Stomach (tissue), 9 donors: Measurements from ENCODE around the gene BCAS3. TPM values are rescaled to one million over a fixed set of nuclear protein-coding genes. Genes with fewer than 3 reads are reported as not detected.

ENCODE experiments used
- DNase-seq, 2 donors: peaks; one replicate each; pipeline versions ENCODE4 v3.0.0 to v3.0.0-alpha.2; 2013 to 2019
- H3K27ac ChIP-seq, 5 donors: fragments of 200-600 bp in 4 of 5; sonication (generic) in 4 of 5; one replicate each; pipeline ENCODE4 v1.5.1; 2013 to 2019; ENCODE audit warnings: mild to moderate bottlenecking in 1 of 5, moderate library complexity in 1 of 5
- H3K27me3 ChIP-seq, 3 donors: fragments of 200-600 bp; sonication (generic); one replicate each; pipeline ENCODE4 v1.5.1; 2017 to 2019; ENCODE audit warnings: mixed run types in 1 of 3
- H3K36me3 ChIP-seq, 4 donors: fragments of 200-600 bp; sonication (generic); 1 replicate in 3 of 4; 2 replicates in 1 of 4; pipeline ENCODE4 v1.5.1; 2016 to 2019
- H3K4me1 ChIP-seq, 4 donors: fragments of 200-600 bp; sonication (generic); one replicate each; pipeline ENCODE4 v1.5.1; 2016 to 2019
- H3K4me3 ChIP-seq, 4 donors: fragments of 200-600 bp; sonication (generic) in 3 of 4; one replicate each; pipeline ENCODE4 v1.5.1; 2016 to 2019; ENCODE audit warnings: mild to moderate bottlenecking in 1 of 4
- H3K9me3 ChIP-seq, 4 donors: fragments of 200-600 bp; sonication (generic); one replicate each; pipeline ENCODE4 v1.5.1; 2016 to 2019
- CTCF ChIP-seq, 7 experiments: fragments of 450-650 bp in 4 of 7; fragments of 200-600 bp in 3 of 7; sonication (generic) in 3 of 7; IDR thresholded peaks; one replicate each; pipeline ENCODE4 v1.5.1; 2016 to 2019; ENCODE audit warnings: antibody characterized with exemption in 7 of 7, control low read depth in 2 of 7, mild to moderate bottlenecking in 1 of 7
- EP300 ChIP-seq: sonication (generic); formaldehyde crosslinking; IDR thresholded peaks from one replicate; pipeline ENCODE4 v1.6.1; 2017; ENCODE audit warnings: antibody characterized with exemption
- POLR2A ChIP-seq, 4 donors: fragments of 450-650 bp; IDR thresholded peaks; one replicate each; pipeline ENCODE4 v1.6.1; 2016; ENCODE audit warnings: antibody characterized with exemption in 4 of 4, control low read depth in 2 of 4, mild to moderate bottlenecking in 1 of 4, moderate library complexity in 1 of 4
- POLR2AphosphoS5 ChIP-seq, 3 donors: sonication (generic); formaldehyde crosslinking; IDR thresholded peaks; one replicate each; pipeline ENCODE4 v1.6.1; 2016; ENCODE audit warnings: antibody characterized with exemption in 3 of 3
- WGBS, 5 donors: extraction: QIAGEN DNeasy Blood & Tissue Kit in 3 of 5; methylation state at CpG; one replicate each; pipeline versions ENCODE4 v1.1.5 to v1.1.7; 2013 to 2018; 5-methylcytosine and 5-hydroxymethylcytosine counted together
- intact Hi-C: fragments of 100-400 bp; cut with DNase I; formaldehyde crosslinking; loops from one replicate; pipeline ENCODE4 v1.15.1; 2023; ENCODE audit warnings: low total_unique reads
- polyA plus RNA-seq, 3 donors: library from polyadenylated mRNA; stranded (reverse); fragments of 200-250 nt; gene quantifications; one replicate each; pipeline ENCODE4 v1.2.3, GENCODE V29; 2013
- total RNA-seq, 5 donors: library from RNA; depleted of rRNA; stranded (reverse); fragments of >200 nt; gene quantifications; one replicate each; pipeline versions ENCODE4 v1.1.0 to v1.2.3, GENCODE V29; 2014 to 2016
- donor health status: healthy with polysubstance abuse.
- donor health status: Bipolar disorder and iron deficiency.
- donor health status: healthy.

Gene BCAS3
- total and polyA plus RNA-seq, 8 donors: 4.9 to 150 (median 25.3) TPM

GRCh38 chr17:60729854-60730253 is 52.2 kb downstream of the BCAS3 start:
- H3K27ac ChIP-seq: peak overlapping the region in 1 of 5 donors; percentile 23
- H3K4me1 ChIP-seq: peaks cover 0 to 18% (median 4%) of the 10 kb centered on the region in 4 donors

GRCh38 chr17:60730273-60730672 is 52.6 kb downstream of the BCAS3 start:
- no peak for DNase-seq
- WGBS, 5 donors: 15 to 36% (median 29%) methylated on average over 3 of the region's 3 CpGs
- Histone ChIP-seq H3K27ac (peak overlapping the region in 1 of 5 donors; percentile 23), H3K27me3 (no peaks in the 10 kb centered on the region), H3K9me3 (no peaks in the 10 kb centered on the region), H3K4me3 (no peak overlapping the region), H3K4me1 (peaks cover 0 to 18% (median 4%) of the 10 kb centered on the region in 4 donors), H3K36me3 (peaks cover 0 to 8% (median 0%) of the 10 kb centered on the region in 4 donors)
- intact Hi-C loops: no loop called here
- TF ChIP-seq EP300 (no peak), POLR2AphosphoS5 (IDR thresholded peaks at IDR 0.05) (no peak), POLR2A (IDR thresholded peaks at IDR 0.05) (no peak), CTCF (IDR thresholded peaks at IDR 0.05) (no peak)

More at GRCh38 chr17:60729854-60730253, 52.2 kb downstream of the BCAS3 start:
- DNase-seq: peak in 1 of 2 donors; percentile 32
- H3K27me3 ChIP-seq: no peaks in the 10 kb centered on the region
- 48 to 78% (median 54%) methylated on average over 6 of the region's 6 CpGs for WGBS, 5 donors
- H3K9me3 ChIP-seq: no peaks in the 10 kb centered on the region
- intact Hi-C loops: no loop called here
- no peak for TF ChIP-seq EP300
- TF ChIP-seq POLR2A (IDR thresholded peaks at IDR 0.05): no peak
- no peak for TF ChIP-seq CTCF (IDR thresholded peaks at IDR 0.05)
- no peak for TF ChIP-seq POLR2AphosphoS5 (IDR thresholded peaks at IDR 0.05)
- H3K4me3 ChIP-seq: no peak overlapping the region
- H3K36me3 ChIP-seq: peaks cover 0 to 8% (median 0%) of the 10 kb centered on the region in 4 donors

GRCh38 chr17:60738287-60738686 is 60.6 kb downstream of the BCAS3 start:
- no peaks in the 10 kb centered on the region for H3K27me3 ChIP-seq
- WGBS, 5 donors: 74 to 86% (median 76%) methylated on average over 2 of the region's 2 CpGs
- no peak overlapping the region for H3K4me3 ChIP-seq
- intact Hi-C loops: no loop called here
- no peaks in the 10 kb centered on the region for H3K36me3 ChIP-seq
- DNase-seq: no peak
- peaks cover 0 to 6% (median 0%) of the 10 kb centered on the region in 4 donors for H3K4me1 ChIP-seq
- no peak overlapping the region for H3K27ac ChIP-seq
- no peaks in the 10 kb centered on the region for H3K9me3 ChIP-seq
- TF ChIP-seq POLR2A (IDR thresholded peaks at IDR 0.05) (no peak), CTCF (IDR thresholded peaks at IDR 0.05) (no peak), EP300 (no peak), POLR2AphosphoS5 (IDR thresholded peaks at IDR 0.05) (no peak)

GRCh38 chr17:60740584-60740983 is 62.9 kb downstream of the BCAS3 start:
- H3K4me3 ChIP-seq: no peak overlapping the region
- no peak for TF ChIP-seq POLR2A (IDR thresholded peaks at IDR 0.05)
- no peak for TF ChIP-seq CTCF (IDR thresholded peaks at IDR 0.05)
- TF ChIP-seq EP300: no peak
- no peak for TF ChIP-seq POLR2AphosphoS5 (IDR thresholded peaks at IDR 0.05)
- intact Hi-C loops: no loop called here
- H3K36me3 ChIP-seq: no peaks in the 10 kb centered on the region
- H3K27ac ChIP-seq: no peak overlapping the region
- no peaks in the 10 kb centered on the region for H3K9me3 ChIP-seq
- no peak for DNase-seq
- no peaks in the 10 kb centered on the region for H3K27me3 ChIP-seq
- H3K4me1 ChIP-seq: peaks cover 0 to 20% (median 8%) of the 10 kb centered on the region in 4 donors
- WGBS, 5 donors: 89 to 96% (median 90%) methylated on average over 4 of the region's 4 CpGs
